ENCODE results near the gene DUSP7.

- TF ChIP-seq ZBTB43 (CRISPR knock-in tag; IDR thresholded peaks at IDR 0.05), result no peak
- no peak for TF ChIP-seq CTCF (IDR thresholded peaks at IDR 0.05)
- no peak for TF ChIP-seq PRDM15 (CRISPR knock-in tag; IDR thresholded peaks at IDR 0.05)
- no peak for TF ChIP-seq MAX (CRISPR knock-in tag; IDR thresholded peaks at IDR 0.05)
- TF ChIP-seq TCF7 (CRISPR knock-in tag; IDR thresholded peaks at IDR 0.05; ENCODE audit: low read depth), result no peak
- no peak for TF ChIP-seq ATF2 (CRISPR knock-in tag; IDR thresholded peaks at IDR 0.05; ENCODE audit: borderline replicate concordance, low read depth)
- no peak for TF ChIP-seq CBFB (CRISPR knock-in tag; IDR thresholded peaks at IDR 0.05; ENCODE audit: low read depth)
- TF ChIP-seq USF1 (CRISPR knock-in tag; IDR thresholded peaks at IDR 0.05), result no peak
- no peak for TF ChIP-seq ZNF121 (CRISPR knock-in tag; IDR thresholded peaks at IDR 0.05)
- no peak for TF ChIP-seq KAT7 (CRISPR knock-in tag; IDR thresholded peaks at IDR 0.05; ENCODE audit: borderline replicate concordance)
- no peak for TF ChIP-seq SMAD3 (CRISPR knock-in tag; IDR thresholded peaks at IDR 0.05; ENCODE audit: borderline replicate concordance)
- TF ChIP-seq ZNF512 (CRISPR knock-in tag; IDR thresholded peaks at IDR 0.05; ENCODE audit: borderline replicate concordance), result no peak
- TF ChIP-seq RORB (CRISPR knock-in tag; IDR thresholded peaks at IDR 0.05), result no peak
- no peak for TF ChIP-seq HMGXB4 (CRISPR knock-in tag; IDR thresholded peaks at IDR 0.05)
Measured at GRCh38 chr3:52090131-52090932, 34.0 kb upstream of the DUSP7 start.

All from WTC11 (cell line).